Measurements from ENCODE around the gene AURKAIP1.

- TF ChIP-seq POLR2A (IDR thresholded peaks at IDR 0.05; ENCODE audit: low read depth) (no peak), CTCF (IDR thresholded peaks at IDR 0.05) (no peak), POLR2AphosphoS5 (IDR thresholded peaks at IDR 0.05) (no peak), EP300 (IDR thresholded peaks at IDR 0.05) (no peak)
These were observed 16.2 kb upstream of the AURKAIP1 start for GRCh38 chr1:1391225-1391624.
